Retinal pigment epithelial cell (primary cell): ENCODE results near the gene PGRMC2.

Experiments
- DNase-seq: peaks from one replicate; pipeline ENCODE4 v3.0.0-alpha.2; 2010; ENCODE audit warnings: low read depth
- H3K4me3 ChIP-seq: 2 replicates; pipeline ENCODE4 v1.5.1; 2011; ENCODE audit warnings: mild to moderate bottlenecking, low read length, control low read depth, moderate library complexity
- TF ChIP-seq, protein P1 (sequence below): conservative IDR thresholded peaks from 2 replicates; pipeline ENCODE4 v1.5.1; 2011; ENCODE audit warnings: low read depth, low read length, control low read depth, inconsistent platforms

PGRMC2 gene

GRCh38 chr4:128241425-128241913 lies 46.1 kb downstream of the PGRMC2 start:
- peak; percentile 65 for DNase-seq
- TF ChIP-seq, protein P1, sequence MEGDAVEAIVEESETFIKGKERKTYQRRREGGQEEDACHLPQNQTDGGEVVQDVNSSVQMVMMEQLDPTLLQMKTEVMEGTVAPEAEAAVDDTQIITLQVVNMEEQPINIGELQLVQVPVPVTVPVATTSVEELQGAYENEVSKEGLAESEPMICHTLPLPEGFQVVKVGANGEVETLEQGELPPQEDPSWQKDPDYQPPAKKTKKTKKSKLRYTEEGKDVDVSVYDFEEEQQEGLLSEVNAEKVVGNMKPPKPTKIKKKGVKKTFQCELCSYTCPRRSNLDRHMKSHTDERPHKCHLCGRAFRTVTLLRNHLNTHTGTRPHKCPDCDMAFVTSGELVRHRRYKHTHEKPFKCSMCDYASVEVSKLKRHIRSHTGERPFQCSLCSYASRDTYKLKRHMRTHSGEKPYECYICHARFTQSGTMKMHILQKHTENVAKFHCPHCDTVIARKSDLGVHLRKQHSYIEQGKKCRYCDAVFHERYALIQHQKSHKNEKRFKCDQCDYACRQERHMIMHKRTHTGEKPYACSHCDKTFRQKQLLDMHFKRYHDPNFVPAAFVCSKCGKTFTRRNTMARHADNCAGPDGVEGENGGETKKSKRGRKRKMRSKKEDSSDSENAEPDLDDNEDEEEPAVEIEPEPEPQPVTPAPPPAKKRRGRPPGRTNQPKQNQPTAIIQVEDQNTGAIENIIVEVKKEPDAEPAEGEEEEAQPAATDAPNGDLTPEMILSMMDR, result no peak
- H3K4me3 ChIP-seq, result no peak overlapping the region

- no peak for DNase-seq
- no peak overlapping the region for H3K4me3 ChIP-seq
- TF ChIP-seq, protein P1, result no peak
Observed at GRCh38 chr4:128241019-128241418, 46.6 kb downstream of the PGRMC2 start.

GRCh38 chr4:128234836-128235235 lies 52.8 kb downstream of the PGRMC2 start:
- DNase-seq, result no peak
- TF ChIP-seq, protein P1, result no peak

GRCh38 chr4:128232719-128233118 lies 54.9 kb downstream of the PGRMC2 start:
- no peak overlapping the region for H3K4me3 ChIP-seq
- no peak for DNase-seq
- TF ChIP-seq, protein P1, result no peak

More at GRCh38 chr4:128234836-128235235, 52.8 kb downstream of the PGRMC2 start:
- H3K4me3 ChIP-seq, result no peak overlapping the region

GRCh38 chr4:128228845-128229795 lies 58.5 kb downstream of the PGRMC2 start:
- DNase-seq, result peak; percentile 52
- no peak overlapping the region for H3K4me3 ChIP-seq
- TF ChIP-seq, protein P1, result no peak

- TF ChIP-seq, protein P1, result no peak
- no peak for DNase-seq
- H3K4me3 ChIP-seq, result no peak overlapping the region
Observed at GRCh38 chr4:128227991-128228571, 59.5 kb downstream of the PGRMC2 start.
